GM19452 (cell line): Measurements from ENCODE around the gene RHBDF1.

Experiments used
- ATAC-seq: cut with Tn5 transposase; IDR thresholded peaks from one replicate; pipeline ENCODE4 v1.9.1; 2021; ENCODE audit not compliant: unreplicated experiment

RHBDF1 gene

DNA sequence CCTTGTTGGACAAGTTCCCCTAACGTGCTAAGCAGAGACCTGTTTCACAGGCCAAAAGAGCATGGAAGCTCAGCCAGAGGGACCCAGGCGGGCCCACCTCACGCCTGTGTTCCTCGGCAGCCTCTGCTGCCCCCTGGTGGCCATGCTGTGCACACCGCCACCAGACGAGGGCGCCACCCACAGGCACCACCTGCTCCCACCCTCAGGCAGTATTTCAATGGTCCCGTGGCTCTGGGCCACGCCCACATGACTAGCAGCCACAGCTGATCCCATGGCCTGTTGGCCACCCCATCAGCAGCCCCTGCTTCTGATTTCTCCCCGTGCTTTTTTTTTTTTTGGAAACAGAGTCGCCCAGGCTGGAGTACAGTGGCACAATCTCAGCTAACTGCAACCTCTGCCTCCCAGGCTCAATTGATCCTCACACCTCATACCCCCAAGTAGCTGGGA, 24.5 kb upstream of the RHBDF1 start:
- ATAC-seq, result no peak

DNA sequence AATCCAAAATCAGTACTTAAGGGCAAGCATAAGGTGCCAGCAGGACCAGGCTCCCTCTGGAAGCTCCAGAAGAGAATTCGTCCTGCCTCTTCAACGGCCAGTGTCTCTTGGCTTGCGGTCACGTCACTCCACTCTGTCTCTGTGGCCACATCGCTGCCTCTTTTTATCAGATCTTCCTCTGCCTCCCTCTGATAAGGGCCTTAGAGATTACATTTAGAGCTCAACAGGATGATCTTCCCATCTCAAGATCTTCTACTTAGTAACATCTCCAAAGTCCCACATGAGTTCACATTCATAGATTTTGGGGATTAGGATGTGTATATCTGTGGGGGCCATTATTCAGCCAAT, 22.5 kb upstream of the RHBDF1 start:
- no peak for ATAC-seq

DNA sequence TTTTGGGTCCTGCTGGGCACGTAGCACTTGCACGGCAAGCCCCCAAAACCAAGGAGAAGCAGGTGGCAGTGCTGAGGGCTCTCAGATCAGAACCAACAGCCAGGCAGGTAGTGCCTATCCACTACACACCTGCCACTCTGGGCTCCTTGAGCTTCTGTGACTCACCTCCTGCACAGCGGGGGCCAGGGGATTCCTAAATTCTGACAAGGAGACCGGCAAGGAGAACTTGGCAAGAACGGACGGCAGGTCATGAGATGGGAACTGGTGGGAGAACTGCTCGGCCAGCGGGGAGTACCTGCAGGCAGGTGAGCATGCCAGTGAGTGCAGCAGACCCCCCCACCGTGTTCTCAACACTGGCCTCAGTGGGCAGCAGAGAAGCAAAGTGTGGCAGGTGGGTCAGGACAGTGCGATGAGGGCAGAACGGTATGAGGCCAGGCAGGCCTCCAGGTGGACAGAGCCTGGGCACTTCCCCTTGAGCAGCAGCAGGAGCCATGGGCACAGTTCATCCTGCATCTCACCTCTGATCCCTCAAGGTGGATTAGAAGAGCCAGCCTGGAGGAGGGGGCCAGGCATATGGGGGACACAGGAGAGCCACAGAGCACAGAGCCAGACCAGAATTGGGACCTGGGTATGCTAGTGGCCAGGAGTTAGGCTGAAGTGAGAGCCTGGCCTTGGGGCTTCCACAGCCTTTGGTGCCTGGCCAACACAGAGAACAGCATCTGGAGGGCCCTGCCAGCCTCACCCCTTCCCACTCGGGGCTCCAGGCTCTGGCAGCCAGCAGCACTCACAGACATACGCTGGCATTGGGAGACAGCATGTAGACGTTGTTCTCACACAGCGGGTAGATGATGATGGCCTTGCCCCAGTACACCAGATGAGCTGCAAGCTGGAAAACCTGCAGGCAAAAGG, 20.3 kb upstream of the RHBDF1 start:
- ATAC-seq, result no peak

DNA sequence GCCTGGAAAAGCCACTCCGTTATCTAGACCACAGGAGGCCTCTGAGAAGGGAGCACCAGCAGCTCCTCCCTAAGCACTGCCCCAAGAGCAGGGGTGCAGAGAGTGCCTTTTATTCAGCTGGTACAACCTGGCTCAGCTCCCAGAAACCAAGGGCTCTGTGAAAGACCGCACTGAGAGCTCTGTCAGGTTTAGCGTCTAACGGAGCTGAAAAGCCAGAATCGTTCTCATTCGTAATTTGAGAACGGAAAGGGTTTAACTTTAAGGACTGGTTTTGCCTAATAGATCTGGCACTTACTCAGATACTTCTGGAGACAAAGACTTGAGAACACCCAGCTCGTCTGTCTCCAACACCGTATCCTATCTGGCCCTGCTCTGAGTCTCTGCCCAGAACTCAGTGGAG, 19.1 kb upstream of the RHBDF1 start:
- no peak for ATAC-seq

DNA sequence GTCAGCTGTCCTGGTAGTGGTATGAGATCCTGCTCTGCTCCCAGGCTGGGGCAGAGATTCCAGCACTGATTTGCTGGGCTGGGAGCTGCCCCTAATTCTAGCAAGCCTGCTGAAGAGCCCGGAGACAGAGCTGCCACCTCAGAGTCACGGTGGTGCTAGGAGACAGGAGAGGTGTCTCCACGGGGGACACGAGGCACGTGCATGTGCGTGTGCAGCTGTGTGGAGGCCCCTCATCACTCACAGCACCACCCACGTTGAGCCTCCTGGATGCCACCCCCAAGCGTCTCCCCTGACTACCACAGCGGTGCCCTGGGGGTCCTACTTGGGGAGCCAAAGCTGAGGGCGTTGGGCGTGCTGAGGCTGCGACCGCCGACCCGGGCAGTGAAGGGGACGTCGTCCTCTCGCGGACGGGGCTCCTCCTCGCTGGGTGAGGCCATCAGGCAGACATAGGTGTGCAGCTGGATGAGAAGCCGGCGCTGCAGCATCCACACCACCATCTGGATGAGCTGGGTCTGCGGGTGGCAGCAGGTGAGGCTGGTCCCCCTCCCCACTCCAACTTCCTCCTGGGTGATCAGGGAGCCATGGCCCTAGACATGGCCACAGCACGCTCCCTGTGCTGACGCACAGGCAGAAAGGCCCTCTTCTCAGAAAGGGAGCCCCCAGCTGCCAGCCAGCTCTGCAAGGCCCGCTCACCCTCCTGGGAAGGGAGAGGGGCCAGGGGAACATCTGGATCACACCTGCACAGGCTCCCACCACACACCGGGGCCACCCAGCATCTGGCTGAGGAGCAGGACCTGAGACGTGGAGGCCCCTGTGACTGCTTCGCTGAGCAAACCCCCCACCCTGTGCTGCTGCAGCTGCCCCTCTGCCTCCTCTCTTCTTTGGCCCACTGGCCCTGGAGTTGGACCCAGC, 17.2 kb upstream of the RHBDF1 start:
- ATAC-seq, result no peak

DNA sequence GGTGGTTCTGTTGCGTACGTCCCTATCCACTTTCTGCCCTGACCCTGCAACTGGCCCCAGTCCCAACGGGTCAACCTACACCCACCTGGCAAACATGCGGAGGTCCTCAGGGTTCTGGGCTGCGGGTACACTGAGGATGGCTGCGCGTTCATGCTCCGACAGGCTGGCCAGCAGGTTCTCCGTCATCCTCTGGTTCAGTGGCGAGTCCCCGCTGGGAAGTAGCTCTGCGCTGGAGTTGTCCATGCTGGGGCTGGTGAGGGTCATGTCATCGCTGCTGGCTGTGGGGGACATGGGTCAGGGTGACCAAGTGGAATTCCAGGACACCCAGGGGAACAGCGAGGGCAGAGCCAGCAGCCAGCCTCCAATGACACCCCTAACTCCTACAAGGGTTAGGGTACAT, 16.2 kb upstream of the RHBDF1 start:
- ATAC-seq, result no peak

DNA sequence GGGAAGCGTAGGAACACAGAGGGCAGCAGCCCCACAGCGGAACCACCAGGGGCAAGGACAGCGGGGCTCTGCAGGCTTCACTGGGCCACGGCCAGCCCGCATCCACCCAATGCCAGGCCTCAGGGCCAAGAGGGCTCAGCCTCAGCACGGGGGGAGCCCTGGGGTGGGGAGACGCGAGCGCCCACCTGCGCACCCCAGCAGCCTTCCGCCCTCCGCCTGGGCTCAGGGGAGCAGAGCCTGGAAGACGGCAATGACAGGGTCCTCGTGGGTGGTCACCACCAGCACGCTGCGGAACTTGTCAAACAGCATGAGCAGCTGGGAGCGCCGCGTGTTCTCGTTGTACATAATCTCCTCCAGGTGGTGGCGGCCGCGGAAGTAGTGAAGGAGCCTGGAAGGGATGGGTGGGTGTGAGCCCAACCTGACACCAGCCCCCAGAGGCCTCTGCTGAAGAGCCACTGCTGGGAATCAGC, 14.1 kb upstream of the RHBDF1 start:
- ATAC-seq, result no peak

DNA sequence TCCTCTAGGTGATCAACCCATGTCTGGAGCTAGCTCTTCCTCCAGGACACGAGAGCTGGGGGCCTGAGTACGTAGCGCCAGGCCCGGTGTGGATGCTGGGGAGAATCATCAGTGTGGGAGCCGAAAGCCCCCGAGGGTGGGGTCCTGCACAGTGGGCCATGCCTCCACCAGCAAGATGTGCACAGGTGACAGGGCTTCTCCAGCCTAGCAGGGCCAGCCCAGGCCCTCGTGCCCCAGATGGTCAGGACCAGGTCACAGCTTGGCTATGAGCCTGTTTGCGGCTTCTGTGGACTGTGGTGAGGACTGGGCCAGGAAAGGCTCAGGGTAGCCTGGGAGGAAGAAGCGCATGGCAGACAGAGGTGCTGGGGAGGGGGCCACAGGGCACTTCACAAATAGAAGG, 13.4 kb upstream of the RHBDF1 start:
- no peak for ATAC-seq

DNA sequence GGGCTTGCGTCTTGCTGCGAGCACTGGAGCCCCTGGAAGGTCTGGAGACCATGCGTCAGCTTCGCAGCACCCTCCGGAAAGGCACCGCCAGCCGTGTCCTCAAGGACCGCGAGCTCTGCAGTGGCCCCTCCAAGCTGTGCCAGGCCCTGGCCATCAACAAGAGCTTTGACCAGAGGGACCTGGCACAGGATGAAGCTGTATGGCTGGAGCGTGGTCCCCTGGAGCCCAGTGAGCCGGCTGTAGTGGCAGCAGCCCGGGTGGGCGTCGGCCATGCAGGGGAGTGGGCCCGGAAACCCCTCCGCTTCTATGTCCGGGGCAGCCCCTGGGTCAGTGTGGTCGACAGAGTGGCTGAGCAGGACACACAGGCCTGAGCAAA, 13.0 kb upstream of the RHBDF1 start:
- ATAC-seq, result no peak

DNA sequence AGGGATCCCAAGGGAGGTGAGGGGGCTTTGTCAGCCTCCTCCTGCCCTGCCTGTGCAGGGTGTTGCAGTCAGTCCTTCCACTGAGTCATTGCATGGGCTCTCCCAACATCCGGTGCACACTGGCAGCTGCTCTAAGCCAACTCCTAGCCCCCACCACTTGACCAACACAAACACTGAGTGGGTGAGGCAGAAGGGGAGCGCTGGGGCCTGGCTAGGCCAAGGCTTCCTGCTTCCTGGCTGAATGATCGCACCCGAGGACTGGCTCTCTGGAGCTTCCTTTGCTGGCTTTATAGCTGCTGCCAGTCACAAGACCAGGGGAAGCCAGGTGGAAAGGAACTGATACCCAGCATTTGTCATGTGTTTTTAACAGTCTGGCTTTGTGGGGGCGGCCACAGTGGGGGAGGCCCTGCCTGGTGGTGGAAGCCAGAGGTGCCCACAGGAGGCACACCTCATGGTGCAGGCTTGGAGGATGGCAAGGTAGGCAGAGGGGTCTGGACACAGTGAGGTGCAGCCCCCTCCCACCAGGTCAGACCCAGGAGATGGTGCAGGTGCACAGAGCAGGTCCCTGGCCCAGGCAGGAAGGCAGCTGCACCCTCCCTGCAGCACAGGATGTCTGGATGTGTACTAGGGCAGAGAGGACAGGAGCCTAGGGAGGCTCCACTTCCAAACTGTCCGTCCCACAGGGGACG, 12.4 kb upstream of the RHBDF1 start:
- ATAC-seq, result peak; percentile 72

DNA sequence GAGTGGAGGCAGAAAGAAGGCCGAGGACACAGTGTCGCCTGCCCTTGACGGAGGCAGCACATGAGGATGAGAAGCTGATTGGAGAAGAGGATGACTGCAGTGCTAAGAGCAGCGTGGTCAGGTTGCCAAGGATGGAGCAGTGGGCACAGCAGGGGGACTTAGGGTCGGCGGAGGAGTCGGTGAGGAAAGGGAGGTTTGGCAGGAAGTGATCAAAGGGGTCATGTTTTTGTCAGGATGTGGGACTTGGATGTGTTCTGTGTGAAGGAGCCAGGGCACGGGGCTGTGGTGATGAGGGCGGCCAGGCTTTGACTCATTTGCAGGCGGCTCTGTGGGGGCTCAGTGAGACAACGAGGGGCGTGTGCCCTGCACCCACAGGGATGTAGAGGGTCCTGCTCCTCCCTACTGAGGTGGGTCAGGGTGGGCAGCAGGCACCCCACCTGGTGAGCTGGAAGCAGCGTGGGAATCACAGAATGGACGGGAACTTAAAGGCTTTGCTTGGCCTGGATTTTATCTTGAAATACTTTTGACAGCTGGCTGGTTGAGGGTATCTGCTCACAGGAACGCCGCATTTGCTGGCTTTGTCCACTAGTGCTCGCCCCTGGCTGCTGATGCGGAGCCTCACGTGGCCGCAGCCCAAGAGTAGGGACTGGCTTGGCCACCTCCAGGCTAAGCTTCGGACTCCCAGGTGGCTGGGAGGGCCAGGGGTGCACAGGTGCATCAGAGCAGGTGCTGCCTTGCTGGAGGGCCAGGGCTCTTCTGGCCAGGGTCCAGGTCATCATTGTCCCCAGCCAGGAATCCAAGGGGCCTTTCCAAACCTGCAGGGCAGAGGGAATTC, 11.6 kb upstream of the RHBDF1 start:
- ATAC-seq, result no peak

DNA sequence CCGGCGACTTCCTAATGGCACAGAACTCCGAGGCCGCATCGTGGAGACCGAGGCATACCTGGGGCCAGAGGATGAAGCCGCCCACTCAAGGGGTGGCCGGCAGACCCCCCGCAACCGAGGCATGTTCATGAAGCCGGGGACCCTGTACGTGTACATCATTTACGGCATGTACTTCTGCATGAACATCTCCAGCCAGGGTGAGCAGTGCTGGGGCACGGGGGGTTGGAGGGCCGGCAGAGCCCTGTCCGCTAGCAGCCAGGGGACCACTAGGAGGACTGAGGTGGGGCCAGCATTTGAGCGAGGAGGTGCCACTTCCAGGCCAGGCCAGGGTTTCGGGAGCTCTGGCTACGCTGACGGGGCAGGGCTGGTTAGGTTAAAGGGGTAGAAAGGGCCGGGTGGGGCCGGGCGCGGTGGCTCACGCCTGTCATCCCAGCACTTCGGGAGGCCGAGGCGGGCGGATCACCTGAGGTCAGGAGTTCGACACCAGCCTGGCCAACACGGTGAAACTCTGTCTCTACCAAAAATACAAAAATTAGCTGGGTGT, 10.7 kb upstream of the RHBDF1 start:
- no peak for ATAC-seq

DNA sequence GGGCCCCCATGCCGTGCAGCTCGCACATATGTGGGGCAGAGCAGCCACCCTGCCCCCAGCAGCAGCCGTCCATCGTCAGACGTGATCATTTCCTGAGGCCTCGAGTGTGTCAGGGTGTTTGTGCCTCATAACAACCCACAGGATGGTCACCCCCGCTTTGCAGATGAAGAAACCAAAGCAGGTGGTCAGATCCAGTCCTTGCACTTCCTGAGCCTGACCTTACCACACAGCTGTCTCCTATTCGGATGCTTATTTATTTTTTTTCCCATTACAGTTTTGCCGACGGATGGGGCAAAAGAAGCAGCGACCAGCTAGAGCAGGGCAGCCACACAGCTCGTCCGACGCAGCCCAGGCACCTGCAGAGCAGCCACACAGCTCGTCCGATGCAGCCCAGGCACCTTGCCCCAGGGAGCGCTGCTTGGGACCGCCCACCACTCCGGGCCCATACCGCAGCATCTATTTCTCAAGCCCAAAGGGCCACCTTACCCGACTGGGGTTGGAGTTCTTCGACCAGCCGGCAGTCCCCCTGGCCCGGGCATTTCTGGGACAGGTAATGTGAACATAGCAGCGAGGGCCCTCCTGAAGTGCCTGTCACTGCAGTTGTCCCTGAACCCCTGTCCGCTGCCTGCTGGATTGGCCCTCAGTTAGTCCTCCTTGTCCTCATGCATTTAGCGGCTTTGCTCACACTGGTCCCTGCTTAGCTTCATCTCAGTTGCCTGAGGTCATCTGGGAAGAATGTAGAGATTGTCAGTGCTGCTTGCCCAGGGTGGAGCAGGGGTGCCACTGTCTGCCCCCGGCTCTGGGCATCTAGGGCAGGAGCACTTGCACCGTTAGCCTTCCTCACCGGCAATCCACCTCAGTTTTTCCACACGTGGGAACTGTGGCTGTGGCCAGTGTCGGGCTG, 7.0 kb upstream of the RHBDF1 start:
- ATAC-seq, result no peak

DNA sequence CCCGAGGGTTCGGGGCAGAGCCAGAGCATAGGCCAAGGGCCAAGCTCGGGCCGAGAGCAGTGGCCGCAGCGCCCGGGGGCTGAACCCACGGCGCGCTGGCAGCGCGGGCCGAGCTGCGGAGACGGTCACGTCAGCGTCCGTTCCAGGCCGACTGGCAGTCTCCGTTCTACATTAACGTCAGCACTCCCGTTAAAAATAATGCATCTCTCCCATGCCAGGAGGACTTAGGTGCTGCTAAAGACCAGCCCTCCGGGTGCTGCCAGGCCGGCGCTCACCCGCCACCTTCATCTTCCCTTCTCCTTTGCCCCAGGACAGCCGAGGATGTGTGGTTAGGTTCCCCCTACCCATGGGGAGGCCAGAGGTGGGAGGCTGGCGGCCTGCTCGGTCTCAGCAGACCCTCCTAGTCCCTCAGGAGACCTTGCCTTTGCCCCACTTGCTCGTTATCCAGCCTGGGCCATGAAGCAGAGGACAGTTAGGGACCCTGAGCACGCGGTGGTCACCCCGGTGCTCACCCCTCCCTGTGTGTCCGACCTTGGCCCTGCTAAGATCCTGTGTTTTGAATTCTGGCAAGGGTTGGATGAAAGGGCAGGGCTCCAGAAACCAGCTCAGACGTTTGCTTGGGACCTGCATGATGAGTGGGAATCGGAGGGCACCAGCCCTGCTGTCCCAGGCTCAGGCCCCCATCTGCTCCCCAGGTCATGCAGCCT, 6.2 kb upstream of the RHBDF1 start:
- peak; percentile 23 for ATAC-seq

DNA sequence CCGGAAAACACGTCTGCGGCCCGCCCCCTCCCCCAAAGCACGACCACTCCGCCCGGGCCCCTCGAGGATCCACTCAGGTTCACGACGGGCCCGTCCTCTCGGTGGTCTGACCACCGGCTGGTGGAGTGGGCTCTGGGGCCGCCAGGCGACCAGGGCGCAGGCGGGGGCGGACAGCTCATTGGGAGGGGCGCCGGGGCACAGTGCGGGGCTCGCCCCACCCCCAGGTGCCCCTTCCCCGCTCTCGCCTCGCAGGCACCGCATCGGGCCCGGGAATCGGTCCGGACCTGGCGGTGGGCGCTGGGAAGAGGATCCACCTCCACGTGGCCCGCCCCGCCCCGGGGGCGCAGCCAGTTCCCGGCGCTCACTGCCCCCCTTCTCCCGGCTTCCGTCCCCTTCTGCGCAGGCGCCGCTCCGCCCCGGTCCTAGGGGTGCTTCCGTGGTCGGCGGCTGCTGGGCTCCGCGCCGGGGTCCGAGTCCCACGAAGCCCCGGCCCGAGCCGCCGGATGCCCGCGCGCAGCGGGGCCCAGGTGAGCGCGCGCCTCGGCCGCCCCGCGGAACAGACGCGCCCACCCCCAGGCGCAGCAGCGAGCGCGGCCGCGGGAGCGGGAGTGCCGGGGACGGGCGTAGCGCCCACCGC, 5.5 kb upstream of the RHBDF1 start, which contains the start of gene MPG:
TSS of gene MPG (plus strand) at position 419 of the 637 bp plus-strand sequence. CDS start at position 504, 85 bp downstream.
- ATAC-seq, result peak; percentile 59

DNA sequence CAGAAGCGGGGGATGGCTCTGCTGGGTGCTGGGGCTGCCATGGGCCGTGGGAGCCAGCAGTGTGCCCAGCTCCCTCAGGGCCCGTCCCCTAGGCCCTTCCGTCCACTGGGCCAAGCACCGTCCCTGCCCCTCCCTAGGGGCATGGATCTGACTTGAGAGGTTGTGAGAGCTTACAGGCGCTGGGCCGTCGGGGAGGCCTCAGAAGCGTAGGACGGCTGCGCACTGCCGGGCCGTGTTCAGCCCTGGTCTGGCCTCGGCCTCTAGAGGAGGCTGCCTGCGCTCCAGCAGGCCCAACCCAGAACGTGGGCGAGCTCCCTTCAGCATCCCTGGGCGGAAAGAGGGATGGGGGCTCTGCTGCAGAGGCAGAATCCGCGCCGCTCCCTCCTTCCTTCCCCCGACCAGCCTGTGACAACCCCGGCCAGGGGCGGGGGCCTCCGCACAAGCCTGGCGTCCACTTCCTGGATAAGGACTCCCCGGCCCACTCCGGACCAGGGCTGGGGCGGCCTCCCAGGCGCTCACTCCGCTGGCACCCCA, 4.9 kb upstream of the RHBDF1 start:
- peak; percentile 10 for ATAC-seq

DNA sequence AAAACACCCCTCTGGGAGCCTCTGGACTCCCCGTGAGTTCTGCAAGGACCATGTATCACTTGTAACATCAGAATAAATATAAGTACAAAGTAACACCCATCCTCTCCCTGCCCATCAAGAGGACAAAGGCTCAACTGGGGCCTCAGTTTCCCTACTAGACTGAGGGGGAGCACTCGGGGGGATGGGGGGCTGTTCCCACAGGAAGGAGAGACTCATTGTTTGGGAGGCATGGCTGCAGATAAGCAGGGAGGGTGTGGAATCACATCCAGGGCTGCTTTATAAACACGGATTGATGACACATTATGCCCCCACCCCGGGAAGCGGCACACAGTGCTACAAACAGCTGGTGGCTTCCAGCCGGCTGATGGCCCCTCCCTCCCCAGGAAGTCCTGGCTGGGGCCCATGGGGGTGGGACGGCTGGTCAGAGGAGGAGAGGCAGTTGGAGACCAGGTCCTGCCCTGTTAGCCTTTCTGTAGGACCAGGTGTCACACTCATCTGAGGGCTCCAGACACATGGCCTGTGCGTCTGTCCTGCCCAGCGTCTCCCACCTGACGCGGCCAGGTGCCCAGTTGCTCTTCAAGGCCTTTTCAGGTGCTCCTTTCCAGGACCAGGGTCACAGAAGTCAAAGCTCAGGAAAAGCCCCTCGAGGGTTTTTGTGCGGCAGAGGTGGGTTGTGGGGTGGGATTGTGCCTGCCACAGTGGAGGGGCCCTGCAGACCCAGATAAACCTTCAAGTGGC, 4.3 kb upstream of the RHBDF1 start:
- no peak for ATAC-seq
